Measurements from ENCODE around the gene C10orf143.
"Not testable (repeated sequence)": the region's sequence is repeated elsewhere in the genome, so short reads cannot be mapped to it uniquely, and the experiment has no call there.

The C10orf143 gene

DNA sequence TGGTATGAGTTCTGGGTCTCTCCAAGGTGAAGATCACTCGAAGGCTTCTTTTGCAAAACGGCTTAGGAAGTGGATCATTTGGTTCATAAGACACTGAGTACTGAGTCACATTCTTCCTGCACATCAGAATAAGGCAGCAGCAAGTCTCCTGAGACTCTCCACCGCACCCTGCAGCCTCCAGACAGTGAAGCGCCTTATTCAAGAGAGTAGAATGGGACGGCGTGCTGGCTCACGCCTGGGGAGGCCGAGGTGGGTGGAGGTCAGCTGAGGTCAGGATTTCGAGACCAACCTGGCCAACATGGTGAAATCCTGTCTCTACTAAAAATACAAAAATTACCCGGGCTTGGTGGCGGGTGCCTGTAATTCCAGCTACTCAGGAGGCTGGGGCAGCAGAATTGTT lies 70.3 kb downstream of the C10orf143 start:
- H3K4me3 ChIP-seq (ENCODE audit: low read depth, low read length), result no peak overlapping the region
- DNase-seq (ENCODE audit: low read depth), result no peak

DNA sequence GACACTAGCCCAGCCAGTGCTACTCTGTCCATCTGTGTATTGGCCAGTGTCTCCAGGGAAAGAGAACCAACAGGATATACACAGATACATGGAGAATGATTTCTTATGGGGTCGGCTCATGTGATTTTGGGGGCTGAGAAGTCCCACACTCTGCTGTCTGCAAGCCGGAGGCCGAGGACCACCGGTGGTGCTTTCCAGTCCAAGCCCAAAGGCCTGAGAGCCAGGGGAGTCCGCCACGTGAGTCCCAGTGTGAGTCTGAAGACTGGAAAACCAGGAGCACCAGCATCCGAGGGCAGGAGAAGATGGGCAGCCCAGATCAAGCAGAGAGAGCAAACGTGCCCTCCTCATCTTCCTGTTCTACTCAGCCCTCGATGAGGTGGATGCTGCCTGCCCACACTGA lies 71.5 kb downstream of the C10orf143 start:
- no peak overlapping the region for H3K4me3 ChIP-seq (ENCODE audit: low read depth, low read length)
- DNase-seq (ENCODE audit: low read depth), result no peak

DNA sequence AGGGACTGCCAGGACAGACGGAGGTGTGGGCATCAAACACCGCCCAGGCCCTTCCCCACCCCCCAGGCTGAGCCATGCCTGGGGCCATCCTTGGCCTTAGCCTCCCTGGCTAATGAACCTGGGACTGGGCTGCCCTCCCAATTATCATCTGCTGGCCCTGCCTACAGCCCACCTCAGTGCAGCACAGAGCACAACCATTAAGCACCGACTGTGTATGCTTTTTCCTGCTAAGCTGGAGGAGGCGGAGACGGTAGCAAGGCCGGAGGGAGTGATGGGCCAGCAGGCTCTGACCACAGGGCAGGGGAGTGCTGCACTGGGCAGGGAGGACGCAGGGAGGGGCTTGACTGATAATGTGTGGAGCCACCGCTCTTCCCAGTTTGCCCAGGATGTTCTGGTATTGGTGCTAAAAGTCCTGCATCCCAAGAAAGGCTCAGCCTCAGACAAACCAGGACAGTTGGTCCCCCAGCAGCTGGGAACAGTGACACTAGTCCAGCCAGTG lies 72.0 kb downstream of the C10orf143 start:
- H3K4me3 ChIP-seq (ENCODE audit: low read depth, low read length), result no peak overlapping the region
- DNase-seq (ENCODE audit: low read depth), result no peak

DNA sequence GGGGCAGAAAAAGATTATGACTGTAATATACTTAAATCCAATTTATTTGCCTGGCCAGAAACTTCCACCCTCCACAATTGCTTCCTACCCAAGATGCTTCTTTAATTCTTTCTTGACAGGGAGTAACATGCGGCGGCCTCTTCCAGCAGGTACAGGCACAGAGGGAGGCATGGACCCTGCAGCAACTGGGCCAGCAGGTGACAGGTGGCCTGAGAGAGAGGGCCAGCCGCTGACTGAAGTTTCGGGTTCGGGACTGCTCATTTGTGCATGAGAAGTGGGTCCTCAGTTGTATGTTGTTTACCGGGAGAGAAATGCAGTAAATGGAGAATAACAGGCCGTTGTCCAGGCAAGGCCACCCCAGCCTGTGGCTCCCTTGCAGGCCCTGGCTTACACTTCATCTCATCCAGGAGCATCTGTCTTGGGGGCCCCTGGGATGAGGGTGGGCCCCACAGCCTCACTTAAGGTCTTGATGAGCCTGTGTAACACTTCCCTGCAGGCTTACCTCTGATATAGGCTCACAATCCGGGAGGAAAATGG lies 72.5 kb downstream of the C10orf143 start:
- no peak for DNase-seq (ENCODE audit: low read depth)
- no peak overlapping the region for H3K4me3 ChIP-seq (ENCODE audit: low read depth, low read length)

DNA sequence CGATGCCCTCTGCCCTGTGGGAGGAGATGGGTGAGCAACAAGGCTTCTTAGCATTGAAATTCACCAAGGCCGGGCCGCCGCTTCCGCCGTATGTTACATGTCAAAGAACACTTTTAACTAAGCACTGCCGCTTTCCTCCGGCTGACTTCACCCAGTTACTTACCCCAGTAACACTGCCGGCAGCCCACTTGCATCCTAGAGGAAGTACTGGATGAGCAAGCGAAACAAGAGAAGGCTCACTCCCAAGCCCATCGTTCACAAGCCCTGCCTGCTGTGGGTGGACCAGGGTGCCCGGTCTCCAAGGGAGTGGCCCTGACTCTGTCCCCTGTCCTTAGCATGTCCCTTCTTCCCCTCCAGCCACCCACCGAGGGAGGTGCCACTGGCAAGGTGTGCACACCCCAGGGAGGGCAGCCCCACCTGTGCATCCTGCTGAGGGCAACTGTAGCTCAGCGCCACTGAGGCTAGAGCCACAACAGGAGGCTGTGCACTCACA lies 73.4 kb downstream of the C10orf143 start:
- DNase-seq (ENCODE audit: low read depth), result no peak
- no peak overlapping the region for H3K4me3 ChIP-seq (ENCODE audit: low read depth, low read length)

DNA sequence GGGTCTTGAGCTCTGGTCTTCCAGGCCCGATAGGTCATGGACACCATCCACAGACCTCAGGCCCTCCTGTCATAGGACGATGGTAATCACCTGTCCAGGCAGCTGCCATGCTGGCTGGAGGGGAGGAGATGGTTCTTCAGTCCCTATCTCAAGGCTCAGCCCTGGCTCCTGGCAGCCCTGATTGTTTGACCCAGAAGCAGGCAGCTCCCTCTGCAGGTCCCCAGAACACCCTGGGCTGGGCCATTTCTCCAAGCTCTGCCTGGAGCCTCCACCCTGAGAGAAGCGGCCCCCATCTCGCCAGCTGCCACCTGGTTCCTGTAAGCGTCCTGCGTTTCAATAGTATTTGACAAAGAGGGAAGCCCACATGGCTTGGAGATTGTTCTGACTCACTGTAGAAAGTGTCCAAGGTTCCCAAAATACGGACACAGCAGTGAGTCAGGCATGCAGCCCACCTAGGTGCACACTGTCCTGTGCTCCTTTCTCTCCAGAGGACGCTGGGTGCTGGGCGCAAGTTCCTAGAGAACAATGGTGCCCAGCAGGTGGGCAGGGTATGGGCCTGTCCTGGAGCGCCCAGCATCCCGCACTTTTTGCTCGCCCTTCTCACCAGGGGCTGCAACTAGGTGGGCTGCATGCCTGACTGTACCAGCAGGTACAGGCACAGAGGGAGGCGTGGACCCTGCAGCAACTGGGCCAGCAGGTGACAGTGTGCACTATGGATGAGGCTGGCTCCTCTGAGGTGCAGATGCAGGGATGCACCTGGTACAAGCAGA lies 74.1 kb downstream of the C10orf143 start:
- no peak overlapping the region for H3K4me3 ChIP-seq (ENCODE audit: low read depth, low read length)
- no peak for DNase-seq (ENCODE audit: low read depth)

DNA sequence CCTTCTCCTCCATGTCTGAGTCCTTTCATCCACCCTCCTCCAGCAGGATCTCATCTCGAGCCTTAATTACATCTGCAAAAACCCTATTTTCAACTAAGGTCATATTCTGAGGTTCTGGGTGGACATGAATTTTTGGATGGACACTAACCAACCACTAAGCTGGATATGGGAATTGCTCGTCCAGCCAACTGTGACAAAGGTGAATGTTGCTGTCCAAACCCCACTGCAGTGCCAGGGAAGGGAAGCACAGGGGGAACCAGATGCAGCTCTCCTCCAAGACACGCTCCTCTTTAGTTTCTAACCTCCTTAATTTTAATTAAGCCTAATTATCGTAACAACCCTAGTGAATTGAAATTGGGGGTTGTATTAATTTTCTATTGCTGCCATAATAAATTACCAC lies 81.4 kb downstream of the C10orf143 start:
- DNase-seq (ENCODE audit: low read depth), result no peak
- H3K4me3 ChIP-seq (ENCODE audit: low read depth, low read length), result no peak overlapping the region

DNA sequence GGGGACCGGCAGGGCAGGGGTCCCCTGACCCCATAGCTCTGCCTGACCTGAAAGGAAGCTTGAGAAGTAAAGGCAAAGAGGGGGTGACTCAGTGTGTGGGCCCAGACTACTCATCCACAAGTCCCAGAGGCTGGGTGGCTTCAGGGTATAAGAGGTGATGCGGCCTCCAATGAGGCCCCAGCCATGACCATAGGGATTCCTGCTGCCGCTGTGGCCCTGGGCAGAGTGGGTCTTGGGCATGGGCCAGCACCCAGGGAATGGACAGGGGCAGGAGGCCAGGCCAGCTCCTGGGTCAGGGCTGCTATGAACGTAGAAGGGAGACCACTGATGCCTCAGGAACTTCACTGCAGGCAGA lies 82.2 kb downstream of the C10orf143 start:
- DNase-seq (ENCODE audit: low read depth), result no peak
- no peak overlapping the region for H3K4me3 ChIP-seq (ENCODE audit: low read depth, low read length)

DNA sequence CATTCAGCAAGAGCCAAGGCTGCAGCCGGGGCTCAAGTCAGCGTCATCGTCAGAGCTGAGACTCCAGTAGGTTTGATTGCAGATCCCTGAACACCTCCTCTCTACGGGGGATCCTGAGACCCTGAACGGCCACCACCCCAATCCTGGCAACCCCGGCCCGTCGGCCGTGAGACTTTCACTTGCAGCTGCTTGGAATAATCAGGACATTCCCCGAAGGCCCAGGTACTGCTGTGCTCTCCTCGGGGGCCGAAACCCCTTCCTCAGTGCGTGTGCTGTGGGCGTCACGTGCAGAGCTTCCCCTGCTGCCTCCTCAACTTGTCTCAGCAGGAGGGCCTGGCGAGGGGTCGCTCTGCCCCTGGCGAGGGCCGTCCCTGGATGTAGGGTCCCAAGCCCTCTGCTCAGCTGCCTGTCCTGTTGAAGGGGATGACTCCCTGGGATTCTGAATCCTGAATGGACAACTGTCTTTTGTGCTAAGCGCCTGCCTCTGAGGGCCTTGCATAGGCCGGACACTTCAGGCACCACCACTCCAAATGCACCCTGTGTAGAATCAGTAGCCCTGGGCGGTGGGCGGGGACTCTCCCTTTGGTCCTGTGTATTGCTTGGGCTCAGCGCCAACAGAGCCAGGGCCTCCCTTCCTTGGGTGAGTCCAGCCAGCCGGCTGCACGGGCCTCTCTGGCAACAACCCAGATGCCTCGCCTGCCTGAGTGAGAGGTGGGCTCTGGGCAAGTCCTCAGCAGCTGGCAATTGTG lies 82.7 kb downstream of the C10orf143 start:
- H3K4me3 ChIP-seq (ENCODE audit: low read depth, low read length), result no peak overlapping the region
- DNase-seq (ENCODE audit: low read depth), result no peak

DNA sequence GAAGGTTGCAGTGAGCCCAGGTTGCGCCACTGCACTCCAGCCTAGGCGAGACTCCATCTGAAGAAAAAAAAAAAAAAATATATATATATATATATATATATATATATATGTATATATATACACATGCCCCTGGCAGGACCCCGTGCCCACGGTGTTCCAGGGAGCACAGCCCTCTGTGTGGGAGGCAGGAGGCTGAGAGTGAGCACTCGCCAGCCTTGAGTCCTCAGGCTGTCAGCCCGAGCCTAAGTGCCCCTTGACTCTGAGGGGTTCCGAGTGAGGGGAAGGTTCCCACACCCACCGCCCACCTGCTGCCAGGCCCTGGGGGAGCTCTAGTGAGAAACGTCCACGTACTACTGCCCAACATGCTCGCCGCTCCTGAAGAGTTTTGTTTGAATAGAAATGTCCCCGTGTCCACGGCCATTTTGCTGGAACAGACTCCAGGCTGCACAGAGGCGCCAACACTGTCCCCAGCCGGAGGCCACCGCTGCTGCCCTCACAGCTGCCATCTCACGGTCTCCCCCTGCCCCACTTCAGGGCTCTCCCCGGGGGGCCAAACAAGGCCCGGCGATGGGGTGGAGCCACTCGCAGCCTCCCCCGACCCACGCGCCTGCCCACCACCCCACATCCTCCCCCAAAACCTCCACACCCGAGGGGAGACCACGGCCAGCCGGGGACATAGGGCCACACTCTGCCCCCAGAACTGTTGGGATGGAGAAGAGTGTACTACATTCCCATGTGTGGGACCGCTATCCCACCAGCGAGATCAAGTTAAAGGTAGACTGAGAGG lies 83.8 kb downstream of the C10orf143 start:
- no peak overlapping the region for H3K4me3 ChIP-seq (ENCODE audit: low read depth, low read length)
- no peak for DNase-seq (ENCODE audit: low read depth)

DNA sequence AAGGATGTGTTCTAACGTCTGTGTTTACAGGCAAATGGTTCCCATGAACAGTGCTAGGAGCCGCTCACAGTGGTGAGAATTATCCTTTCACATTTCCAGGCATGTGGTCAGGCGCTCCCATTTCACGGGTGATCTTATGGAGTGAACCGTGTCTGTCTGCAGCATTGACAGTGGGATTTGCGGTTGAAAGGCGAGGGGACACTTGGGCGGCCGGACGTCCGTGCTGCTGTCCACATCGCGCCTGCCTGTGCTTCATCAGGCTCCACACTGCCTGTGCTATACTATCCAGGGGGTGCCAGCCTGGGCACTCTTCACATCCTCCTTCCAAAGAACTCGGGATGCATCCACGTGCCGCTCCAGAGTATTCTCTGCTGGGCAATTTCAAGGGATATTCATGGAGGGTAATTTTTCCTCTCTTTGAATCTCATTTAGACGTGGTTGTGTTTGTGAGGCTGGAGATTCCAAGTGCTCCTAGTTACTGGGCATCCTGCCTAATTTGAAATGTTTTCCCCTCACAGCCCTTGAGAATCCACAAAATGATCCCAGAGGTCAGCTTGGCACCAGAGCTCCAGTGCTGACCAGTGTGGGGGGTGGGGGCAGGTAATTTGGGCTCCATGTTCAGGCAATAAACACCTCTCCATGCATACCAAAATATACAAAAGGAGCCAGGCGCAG lies 84.7 kb downstream of the C10orf143 start:
- no peak for DNase-seq (ENCODE audit: low read depth)
- no peak overlapping the region for H3K4me3 ChIP-seq (ENCODE audit: low read depth, low read length)

DNA sequence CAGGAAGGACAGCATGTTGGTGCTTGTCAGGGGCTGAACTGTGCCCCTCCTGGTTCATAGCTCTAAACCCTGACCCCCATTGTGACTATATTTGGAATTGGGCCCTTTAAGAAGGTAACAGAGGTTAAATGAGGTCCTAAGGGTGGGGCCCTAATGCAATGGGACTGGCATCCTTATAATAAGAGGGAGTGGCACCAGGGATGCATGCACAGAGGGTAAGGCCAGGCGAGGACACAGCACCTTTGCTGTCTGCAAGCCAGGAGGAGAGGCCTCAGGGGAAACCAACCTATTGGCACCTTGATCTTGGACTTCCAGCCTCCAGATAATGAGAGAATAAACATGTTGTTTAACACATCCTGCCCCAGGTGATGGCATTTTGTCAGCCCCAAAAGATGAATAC lies 85.3 kb downstream of the C10orf143 start:
- no peak for DNase-seq (ENCODE audit: low read depth)
- no peak overlapping the region for H3K4me3 ChIP-seq (ENCODE audit: low read depth, low read length)

DNA sequence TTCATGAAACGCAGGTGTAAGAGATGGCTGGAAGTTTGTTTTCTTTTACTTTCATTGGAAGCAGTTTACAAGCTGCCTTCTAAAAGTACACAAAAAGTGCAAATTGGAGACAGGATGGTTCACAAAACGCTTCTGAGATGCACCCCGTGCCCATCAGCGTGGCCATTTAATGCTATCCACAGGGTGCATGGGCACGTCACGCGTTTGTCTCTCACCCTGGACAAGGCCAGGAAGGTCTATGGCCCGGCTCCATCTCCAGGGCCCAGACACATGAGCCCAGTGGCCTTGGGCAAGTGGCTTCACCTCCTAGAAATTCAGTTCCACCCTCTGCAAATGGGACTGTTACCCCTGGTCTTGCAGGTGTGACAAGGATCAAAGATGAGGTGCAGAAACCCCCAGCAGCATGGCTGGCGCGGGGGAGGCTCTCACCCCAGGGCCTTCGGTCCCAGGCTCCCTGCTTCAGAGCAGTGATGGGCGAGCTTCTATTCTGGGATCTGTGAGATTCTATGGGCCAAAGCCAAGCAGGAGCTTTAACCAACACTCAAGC lies 85.8 kb downstream of the C10orf143 start:
- no peak for DNase-seq (ENCODE audit: low read depth)
- H3K4me3 ChIP-seq (ENCODE audit: low read depth, low read length), result no peak overlapping the region

DNA sequence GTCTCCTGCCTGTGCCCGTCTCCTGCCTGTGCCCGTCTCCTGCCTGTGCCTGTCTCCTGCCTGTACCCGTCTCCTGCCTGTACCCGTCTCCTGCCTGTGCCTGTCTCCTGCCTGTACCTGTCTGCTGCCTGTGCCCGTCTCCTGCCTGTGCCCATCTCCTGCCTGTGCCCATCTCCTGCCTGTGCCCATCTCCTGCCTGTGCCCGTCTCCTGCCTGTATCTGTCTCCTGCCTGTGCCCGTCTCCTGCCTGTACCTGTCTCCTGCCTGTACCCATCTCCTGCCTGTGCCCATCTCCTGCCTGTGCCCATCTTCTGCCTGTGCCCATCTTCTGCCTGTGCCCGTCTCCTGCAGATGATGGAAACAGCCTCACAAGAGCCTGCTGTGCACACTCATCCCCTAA lies 86.3 kb downstream of the C10orf143 start:
- not testable (repeated sequence) for DNase-seq (ENCODE audit: low read depth); H3K4me3 ChIP-seq (ENCODE audit: low read depth, low read length)

DNA sequence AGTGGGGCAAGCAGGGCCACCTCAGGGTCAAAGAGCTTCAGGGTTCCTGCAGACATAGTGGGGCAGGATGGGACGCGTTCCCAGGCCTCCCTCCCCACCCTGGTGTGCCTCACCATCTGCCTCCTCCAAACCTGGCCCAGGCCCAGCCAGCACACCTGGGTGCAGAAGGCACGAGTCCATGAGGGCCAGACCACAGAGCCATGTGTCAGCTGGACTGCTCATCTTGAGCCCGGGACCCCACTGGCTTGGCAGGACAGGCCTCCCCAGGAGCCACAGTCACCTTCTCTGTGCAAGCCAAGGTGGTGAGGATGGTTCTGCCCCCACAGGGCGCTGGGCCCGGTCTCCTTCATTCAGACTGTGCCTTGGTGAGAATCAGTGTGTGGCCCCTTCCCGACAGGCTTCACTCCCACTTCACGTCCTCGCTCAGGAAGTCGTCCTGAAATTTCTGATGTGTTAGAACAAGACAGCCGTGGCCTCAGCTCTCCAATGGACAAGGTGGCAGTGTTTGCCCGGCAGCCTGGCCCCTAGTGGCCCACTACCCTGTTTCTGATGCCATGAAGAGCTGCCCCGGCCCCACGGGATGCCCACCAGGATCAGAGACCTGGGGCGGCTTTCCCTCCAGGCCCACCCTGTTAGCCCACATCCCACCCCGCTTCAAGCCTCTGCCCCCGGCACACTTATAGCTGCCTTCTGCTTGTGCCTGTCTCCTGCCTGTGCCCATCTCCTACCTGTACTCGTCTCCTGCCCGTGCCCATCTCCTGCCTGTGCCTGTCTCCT lies 87.0 kb downstream of the C10orf143 start:
- no peak overlapping the region for H3K4me3 ChIP-seq (ENCODE audit: low read depth, low read length)
- DNase-seq (ENCODE audit: low read depth), result no peak

DNA sequence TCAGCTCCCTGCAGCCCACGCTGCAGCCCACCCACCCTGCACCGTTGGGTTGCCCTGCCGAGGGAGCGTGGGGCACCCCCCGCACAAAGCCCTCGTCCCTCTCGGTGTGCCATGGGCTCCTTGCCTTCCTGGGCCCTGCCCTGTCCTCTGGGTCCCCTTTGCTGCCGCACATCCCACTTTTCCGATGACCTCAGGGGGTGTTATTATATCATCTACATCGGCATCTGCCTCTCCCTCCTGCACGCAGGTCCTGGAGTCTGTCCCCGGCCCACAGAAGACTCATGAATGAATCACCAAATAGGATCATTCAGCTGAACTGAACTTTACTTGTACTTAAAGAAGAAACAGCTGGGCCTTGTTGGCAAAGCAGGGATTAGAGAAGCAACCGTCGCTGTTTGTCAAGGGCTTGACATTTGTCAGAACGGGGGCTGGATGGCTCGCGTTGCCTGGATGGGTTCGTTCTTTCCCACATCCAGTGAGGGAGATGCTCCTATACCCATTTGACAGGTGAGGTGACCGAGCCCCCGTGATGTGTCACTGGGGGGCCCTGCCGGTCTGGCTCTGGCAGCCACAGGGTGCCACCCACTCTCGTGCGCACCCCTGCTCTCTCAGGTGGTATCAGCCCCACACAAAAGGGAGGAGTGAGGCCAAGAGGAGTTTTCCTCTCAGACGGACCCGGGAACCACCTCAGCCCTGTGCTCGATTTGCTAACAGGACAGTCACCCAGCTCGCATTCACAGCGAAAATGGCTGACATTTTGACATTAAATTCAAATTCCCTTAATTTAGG lies 87.9 kb downstream of the C10orf143 start:
- no peak overlapping the region for H3K4me3 ChIP-seq (ENCODE audit: low read depth, low read length)
- peak; percentile 78 for DNase-seq (ENCODE audit: low read depth)

DNA sequence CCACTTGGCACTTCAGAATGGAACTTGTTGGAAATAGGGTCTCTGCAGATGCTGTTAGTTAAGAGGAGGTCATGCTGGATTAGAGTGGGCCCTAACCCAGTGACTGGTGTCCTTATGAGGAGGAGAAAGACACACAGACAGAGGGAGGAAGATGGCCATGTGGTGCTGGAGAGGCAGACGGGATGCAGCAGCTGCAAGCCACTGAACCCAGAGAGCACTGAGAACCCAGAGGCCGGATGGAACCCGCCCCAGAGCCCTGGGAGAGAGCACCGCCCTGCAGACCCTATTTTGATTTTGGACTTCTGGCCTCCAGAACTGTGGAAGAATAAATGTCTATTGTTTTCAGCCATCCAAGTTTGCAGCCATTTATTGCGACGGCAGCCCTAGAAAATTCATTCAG lies 88.5 kb downstream of the C10orf143 start:
- no peak for DNase-seq (ENCODE audit: low read depth)
- H3K4me3 ChIP-seq (ENCODE audit: low read depth, low read length), result no peak overlapping the region
